ENCODE data around the gene TM2D3. TPM values are rescaled to one million over a fixed set of nuclear protein-coding genes. Genes with fewer than 3 reads are reported as not detected.

Gene TM2D3
- total RNA-seq, 1 experiment from 2014 or later: 32.3 TPM

DNA sequence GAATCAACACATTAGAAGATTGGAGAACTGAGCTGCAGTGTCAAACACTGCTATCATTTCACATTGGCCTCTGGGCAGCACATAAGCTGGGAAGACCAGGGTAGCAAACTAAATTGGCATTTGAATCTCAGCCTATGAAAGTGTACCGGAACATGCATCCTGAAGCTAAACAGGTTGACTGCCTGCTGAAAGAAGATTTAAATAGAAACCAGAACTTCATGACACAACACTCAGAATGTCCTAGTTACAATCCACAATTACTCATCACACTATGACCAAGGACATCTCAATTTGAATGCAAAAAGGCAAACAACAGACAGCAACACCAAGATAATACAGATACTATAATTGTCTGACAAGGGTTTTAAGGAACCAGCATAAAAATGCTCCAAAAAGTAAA, 26.2 kb downstream of the TM2D3 start:
- no peak for DNase-seq (ENCODE audit: extremely low read depth, low read depth)

GRCh38 chr15:101625184-101625583, 27.0 kb downstream of the TM2D3 start:
- DNase-seq (ENCODE audit: extremely low read depth, low read depth): no peak

DNA sequence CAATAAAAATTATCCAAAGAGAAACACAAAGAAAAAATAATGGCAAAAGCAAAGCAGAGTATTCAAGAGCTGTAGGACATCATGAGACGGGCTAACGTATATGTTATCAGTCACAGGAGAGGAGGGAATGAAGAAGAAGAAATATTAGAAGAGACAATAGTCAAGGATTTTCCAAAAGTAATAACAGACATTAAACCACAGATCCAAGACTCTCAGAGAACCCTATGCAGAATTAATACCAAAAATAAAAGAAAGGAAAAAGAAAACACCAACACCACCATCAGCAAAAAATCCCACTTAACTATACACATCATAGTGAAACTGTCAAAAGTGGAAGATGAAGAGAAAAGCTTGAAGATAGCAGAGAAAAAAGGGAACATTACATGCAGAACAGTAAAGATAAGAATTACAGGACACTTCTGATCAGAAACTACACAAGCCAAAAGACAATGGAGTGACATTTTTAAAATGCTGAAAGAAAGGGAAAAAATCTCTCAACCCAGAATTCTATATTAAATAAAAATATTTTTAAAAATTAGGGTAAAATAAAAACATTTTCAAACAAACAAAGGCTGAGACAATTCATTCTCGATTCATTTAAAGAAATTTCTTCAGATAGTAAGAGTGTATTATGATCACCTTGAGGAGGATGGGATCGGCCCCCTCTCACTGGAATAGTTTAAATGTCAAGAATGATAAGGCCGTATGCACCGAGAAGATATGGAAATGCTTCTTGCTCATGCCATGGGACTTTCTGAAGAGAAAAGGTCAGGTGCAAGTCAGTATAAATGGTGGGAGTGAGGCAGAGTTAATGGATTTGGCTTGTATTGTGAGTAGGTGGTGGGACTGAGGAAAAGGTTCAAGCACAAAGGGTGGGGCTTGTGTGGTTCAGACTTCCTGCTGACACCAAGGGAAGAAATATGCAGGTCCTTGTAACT, 28.5 kb downstream of the TM2D3 start:
- no peak for DNase-seq (ENCODE audit: extremely low read depth, low read depth)

DNA sequence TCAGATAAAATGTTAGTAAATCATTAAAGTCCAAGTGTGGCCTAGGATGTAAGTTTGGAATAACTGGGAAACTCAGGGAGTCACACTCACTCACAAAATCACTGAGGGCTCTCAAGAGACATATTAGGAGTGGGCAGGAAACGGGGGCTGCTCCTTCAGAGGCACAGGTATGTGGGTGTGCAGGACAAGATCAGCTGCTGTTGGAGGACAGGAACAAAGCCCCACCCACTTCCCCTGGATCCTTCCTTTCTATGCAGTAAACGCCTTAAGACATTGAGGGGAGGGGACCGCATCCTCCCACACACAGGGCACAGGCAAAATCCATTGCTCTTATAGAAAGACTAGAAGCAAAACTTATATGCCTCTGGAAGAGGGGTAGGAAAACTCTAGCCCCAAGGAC, 30.2 kb downstream of the TM2D3 start:
- DNase-seq (ENCODE audit: extremely low read depth, low read depth): no peak

DNA sequence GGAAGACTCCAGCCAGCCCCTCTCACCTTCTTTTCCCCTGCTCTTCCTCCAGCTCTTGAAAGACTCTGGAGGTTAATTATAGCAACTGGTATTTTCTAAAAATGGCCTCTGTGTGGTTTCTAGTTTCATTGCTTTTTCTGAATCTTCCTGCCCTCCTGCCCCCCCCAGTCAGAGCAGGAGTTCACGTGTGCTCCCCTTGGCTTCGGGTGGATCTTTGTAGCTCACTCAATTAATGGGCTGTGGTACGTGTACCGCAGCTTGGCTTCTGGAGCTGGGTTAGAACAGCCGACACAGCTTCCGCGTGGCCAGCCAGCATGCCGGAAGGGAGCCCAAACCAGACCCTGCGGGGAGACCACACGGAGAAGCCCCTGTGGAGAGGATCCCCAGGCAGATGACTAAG, 31.5 kb downstream of the TM2D3 start:
- DNase-seq (ENCODE audit: extremely low read depth, low read depth): no peak

GRCh38 chr15:101619615-101619865, 32.6 kb downstream of the TM2D3 start:
- DNase-seq (ENCODE audit: extremely low read depth, low read depth): no peak

DNA sequence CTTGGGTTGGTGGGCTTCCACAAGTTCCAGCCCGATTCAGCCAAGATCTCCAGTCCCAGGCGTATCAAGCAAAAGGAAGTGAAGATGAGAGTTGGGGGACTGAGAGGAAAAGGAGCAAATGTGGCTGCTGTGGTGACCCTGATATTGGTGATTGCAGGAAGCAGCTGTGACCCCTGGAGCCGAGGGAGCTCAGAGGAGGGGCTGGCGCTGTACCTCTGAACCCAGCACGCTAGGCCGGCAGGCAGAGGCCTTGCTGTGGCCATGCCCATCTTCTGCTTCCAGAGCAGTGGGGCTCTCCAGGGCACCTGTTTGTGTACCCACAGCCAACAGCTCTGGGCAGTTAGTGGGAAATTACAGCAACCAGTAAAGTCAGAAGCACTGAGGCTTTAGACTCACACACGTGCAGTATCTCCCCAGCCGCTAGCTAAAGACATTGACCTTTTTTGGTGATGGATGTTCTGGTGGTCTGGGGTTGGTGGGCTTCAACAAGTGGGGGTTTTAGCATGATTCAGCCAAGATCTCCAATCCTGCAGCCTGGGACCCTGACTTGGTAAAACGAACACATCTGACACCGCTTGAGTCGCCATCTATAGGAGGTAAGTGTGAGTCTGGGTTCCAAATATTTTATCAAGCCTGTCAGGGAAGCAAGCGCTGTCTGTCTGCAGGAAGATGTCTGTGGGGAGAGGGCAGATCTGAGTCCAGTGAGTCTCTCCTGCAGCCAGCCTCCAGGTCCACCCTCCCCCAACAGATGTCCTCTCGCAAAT, 33.1 kb downstream of the TM2D3 start:
- no peak for DNase-seq (ENCODE audit: extremely low read depth, low read depth)

DNA sequence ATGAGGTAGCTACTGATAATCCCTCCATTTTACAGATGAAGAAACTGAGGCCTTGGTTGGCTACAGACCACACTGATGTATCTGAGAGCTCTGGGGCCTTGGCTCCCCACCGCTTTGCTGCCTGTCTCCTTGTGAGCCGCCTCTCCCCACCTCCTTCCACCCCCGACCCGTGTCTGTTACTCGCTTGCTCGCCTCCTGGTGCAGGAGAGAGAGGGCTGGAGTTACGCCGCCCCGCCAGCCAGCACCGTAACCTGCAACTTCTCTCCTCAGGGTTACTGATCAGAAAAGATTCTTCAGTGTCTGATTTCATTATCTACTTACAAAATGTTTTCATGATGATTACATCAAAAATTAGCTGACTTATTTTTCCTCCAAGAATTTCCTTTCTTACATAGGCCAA, 34.1 kb downstream of the TM2D3 start:
- no peak for DNase-seq (ENCODE audit: extremely low read depth, low read depth)

DNA sequence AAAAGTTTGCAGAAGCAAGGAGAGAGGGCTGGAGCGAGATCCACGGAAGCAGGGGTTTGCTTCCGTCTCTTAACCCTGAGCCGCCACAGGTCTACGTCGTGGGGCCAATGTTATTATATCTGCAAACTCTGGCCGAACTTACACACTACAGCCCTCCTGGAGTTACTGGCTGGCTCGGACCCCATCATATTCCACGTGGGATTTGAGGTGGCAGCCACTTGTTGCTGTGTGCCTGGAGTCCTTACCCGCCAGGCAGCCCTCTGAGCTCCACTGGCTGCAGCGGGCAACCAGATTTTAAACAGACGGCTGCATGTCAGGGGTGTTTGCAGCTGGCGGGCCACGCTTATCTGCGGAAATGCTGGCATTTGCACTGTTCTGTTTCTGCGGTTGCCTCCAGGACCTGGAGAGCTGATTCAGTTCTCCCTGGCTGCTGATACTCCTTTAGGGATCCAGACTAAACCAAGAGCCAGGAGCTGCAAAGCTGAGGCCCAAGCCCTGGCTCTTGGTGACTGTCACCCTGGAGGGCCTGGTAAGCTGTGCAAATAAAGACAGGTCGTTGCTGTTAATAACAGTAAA, 34.7 kb downstream of the TM2D3 start:
- DNase-seq (ENCODE audit: extremely low read depth, low read depth): no peak

DNA sequence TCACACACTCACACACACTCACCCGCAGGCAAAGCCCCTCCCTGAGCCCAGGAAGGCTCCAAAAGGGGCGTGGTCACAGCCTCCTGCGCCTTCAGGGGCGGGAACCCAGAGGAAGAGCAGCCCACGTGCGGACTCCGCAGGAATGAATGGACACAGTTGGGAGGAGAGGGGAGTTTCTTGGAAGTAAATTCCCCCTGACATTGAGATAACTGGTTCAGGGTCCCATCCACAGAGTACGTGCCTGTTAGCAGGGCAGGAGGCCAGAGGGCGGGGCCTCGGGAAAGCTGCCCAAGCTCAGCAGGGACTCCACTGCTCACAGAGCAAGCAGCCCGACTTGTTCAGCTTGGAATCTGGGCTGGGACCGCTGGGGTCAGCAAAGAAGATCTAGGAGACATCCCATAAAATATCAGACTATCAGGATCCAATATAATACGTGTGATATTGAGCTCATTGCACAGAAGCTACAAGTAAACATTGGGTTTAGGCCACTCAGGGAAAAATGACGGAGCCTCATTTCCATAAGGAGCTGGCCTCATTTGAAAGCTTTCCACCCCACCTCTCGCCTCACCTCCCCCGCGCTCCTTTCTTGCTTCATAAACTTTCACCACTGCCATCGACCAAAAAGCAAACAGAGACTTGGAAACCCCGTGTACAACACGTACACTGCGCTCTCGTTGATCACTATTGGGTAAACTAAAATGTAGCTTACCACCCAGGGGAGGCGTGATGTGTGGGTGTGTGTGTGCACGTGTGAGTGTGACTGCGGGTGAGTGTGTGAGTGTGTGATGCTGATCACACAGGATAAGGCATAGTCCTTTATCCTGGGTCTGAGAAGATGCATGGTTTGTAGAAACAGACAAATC, 36.0 kb downstream of the TM2D3 start:
- peak; percentile 38 for DNase-seq (ENCODE audit: extremely low read depth, low read depth)

DNA sequence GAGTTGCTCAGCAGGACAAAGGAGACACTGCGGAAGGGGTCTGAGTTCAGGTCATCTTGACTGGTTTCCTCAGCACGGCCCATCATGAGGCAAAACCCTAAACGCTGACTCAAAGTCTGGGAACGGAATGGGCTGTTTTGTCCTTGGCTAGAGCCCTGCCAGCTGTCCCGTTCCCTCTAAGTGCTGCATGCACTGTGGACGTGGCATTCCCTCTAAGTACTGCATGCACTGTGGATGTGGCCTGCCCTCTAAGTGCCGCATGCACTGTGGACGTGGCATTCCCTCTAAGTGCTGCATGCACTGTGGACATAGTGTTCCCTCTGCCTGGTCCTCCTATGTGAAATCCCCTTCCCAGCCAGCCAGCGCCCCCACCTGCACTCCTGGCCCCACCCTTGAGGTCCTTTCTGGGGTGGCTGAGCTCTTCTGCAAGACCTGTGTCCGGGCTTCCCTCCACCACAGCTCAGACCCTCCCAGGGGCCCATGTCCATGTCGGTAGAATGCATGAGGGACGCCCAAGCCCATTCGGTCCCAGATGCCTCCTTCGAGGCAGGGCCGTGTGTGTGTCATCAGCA, 36.7 kb downstream of the TM2D3 start:
- no peak for DNase-seq (ENCODE audit: extremely low read depth, low read depth)

- DNase-seq (ENCODE audit: extremely low read depth, low read depth): no peak
Measured at GRCh38 chr15:101614761-101615160, 37.4 kb downstream of the TM2D3 start.

DNA sequence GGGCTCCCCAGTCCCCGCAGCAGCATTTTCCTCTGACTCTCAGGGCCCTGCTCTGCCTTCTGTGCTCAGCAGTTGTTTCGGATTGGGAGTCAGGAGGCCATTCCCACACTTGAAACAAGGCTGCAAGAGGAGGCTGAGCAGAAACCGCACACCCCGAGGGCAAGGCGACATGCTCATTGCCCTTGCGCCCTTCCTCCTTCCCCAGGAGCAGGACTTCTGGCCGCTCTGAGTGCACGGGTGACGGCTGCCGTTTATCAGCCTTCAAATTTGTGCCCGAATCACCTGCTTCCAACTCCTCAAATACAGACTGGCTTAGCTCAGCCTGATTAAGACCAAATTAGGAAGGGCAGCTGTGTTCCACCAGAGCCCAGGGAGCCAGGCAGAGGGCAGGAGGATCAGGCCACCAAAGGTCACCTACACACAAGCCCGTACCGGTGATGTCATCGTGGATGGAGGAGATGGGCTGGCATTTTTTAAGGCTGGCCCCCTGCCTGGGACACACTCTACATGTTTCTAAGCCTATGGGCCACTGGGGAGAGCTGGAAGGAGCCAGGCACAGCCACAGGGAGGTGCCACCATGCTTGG, 38.1 kb downstream of the TM2D3 start:
- DNase-seq (ENCODE audit: extremely low read depth, low read depth): no peak

GRCh38 chr15:101613130-101614000, 38.8 kb downstream of the TM2D3 start:
- no peak for DNase-seq (ENCODE audit: extremely low read depth, low read depth)

DNA sequence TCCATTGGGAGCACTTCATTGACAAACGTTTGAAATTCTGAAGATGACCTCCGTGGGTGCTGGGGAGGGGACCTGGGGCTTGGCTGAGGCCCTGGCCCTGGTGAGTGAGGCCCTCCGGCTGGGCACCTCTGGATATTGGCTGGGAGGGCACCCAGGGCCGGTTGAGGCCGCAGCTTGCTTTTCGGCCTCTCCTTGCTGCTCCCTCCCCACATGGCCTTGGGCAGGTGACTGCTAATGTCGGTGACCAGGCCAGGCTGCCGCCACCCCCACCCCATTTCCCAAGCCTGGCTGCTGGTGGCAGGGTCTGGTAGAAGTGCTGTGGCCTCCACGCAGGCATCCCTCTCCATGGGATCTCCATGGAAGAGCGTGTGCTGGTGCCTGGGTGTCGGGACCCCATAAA, 39.5 kb downstream of the TM2D3 start:
- no peak for DNase-seq (ENCODE audit: extremely low read depth, low read depth)

DNA sequence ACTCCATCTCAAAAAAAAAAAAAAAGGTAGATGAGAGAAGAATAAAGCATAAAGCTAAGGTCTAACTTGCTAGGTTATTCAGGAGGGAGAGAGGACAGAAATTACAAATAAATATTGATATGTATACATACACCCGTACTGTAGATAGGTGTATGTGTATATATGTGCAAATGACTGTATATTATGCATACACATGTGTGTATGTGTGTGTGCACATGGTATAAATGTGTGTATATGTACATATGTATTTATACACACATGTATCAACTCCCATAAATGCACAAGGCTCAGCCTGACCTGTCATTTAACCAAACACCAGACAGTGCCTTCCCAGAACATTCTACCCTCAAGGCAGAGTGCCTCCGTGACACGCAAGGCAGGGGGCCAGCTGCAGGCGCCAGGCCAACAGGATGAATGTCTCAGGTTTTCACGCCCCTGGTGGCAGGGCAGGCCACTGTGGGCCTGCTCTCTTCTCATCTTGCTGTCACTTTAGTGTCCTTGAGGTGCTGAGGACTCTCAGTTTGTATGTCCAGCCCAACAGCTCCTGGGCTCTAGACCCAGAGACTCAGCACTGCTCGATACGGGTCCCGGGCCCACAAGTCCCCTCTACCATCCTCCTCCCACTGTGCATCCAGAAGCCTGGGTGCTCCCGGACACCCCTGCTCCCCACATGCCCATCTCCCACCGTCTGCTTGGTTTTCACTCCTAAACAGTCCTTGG, 40.4 kb downstream of the TM2D3 start:
- DNase-seq (ENCODE audit: extremely low read depth, low read depth): no peak

DNA sequence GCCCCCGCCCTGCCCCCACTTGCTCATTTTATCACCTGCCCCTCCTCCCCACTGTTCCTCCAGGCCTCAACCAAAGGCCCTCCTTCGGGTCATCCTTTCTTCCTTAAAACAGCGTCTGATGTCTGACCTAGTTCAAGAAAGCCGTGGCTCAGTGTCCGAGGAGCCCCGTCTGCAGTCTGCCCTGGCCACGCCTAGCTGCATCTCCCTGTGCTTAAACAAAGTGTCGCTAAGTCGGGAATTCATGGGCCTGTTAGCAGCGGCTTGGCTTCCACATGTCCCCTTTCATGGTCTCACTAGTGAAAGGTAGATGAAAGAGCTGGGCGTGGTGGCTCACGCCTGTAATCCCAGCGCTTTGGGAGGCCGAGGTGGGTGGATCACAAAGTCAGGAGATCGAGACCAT, 41.2 kb downstream of the TM2D3 start:
- no peak for DNase-seq (ENCODE audit: extremely low read depth, low read depth)

- no peak for DNase-seq (ENCODE audit: extremely low read depth, low read depth)
Measured at GRCh38 chr15:101610611-101611000, 41.6 kb downstream of the TM2D3 start.

All from NCI-H460 (cell line).